ENCODE results near the gene DNER. TPM values are rescaled to one million over a fixed set of nuclear protein-coding genes. Genes with fewer than 3 reads are reported as not detected.

The DNER gene
- total RNA-seq, 4 donors from 2014 or later = 8.9 to 29.4 (median 19.5) TPM

- Histone ChIP-seq H3K4me1 (no peaks in the 10 kb centered on the region), H3K36me3 (no peaks in the 10 kb centered on the region), H3K9me3 (no peaks in the 10 kb centered on the region), H3K27me3 (no peaks in the 10 kb centered on the region), H3K27ac (no peak overlapping the region), H3K4me3 (no peak overlapping the region)
- DNase-seq (ENCODE audit: low spot score in 2 of 2) = no peak
- no peak for TF ChIP-seq CTCF (IDR thresholded peaks at IDR 0.05)
- TF ChIP-seq POLR2A (IDR thresholded peaks at IDR 0.05) = no peak
- TF ChIP-seq POLR2AphosphoS5 (IDR thresholded peaks at IDR 0.05) = no peak
- TF ChIP-seq EP300 (IDR thresholded peaks at IDR 0.05) = no peak
- 95% methylated on average over 4 of the region's 4 CpGs for WGBS
These were observed 138.6 kb downstream of the DNER start for GRCh38 chr2:229575569-229576315.

- Histone ChIP-seq H3K4me3 (no peak overlapping the region), H3K9me3 (no peaks in the 10 kb centered on the region), H3K36me3 (no peaks in the 10 kb centered on the region), H3K27me3 (no peaks in the 10 kb centered on the region), H3K4me1 (no peaks in the 10 kb centered on the region), H3K27ac (peak overlapping the region; percentile 11)
- TF ChIP-seq CTCF (IDR thresholded peaks at IDR 0.05) = no peak
- no peak for TF ChIP-seq EP300 (IDR thresholded peaks at IDR 0.05)
- no peak for TF ChIP-seq POLR2A (IDR thresholded peaks at IDR 0.05)
- TF ChIP-seq POLR2AphosphoS5 (IDR thresholded peaks at IDR 0.05) = no peak
- DNase-seq (ENCODE audit: low spot score in 2 of 2) = no peak
- WGBS = 64% methylated on average over 5 of the region's 5 CpGs
These were observed 141.7 kb downstream of the DNER start for GRCh38 chr2:229572507-229573271.

- TF ChIP-seq EP300 (IDR thresholded peaks at IDR 0.05) (no peak), CTCF (IDR thresholded peaks at IDR 0.05) (no peak), POLR2A (IDR thresholded peaks at IDR 0.05) (no peak), POLR2AphosphoS5 (IDR thresholded peaks at IDR 0.05) (no peak)
- Histone ChIP-seq H3K27ac (no peak overlapping the region), H3K27me3 (no peaks in the 10 kb centered on the region), H3K4me1 (no peaks in the 10 kb centered on the region), H3K36me3 (no peaks in the 10 kb centered on the region), H3K4me3 (no peak overlapping the region), H3K9me3 (no peaks in the 10 kb centered on the region)
- WGBS = 85% methylated on average over 7 of the region's 7 CpGs
- no peak for DNase-seq (ENCODE audit: low spot score in 2 of 2)
These were observed 143.1 kb downstream of the DNER start for GRCh38 chr2:229571243-229571642.

GRCh38 chr2:229566370-229566769 is 148.0 kb downstream of the DNER start:
- Histone ChIP-seq H3K4me3 (no peak overlapping the region), H3K27me3 (no peaks in the 10 kb centered on the region), H3K4me1 (no peaks in the 10 kb centered on the region), H3K27ac (no peak overlapping the region), H3K9me3 (no peaks in the 10 kb centered on the region), H3K36me3 (no peaks in the 10 kb centered on the region)
- DNase-seq (ENCODE audit: low spot score in 2 of 2) = no peak
- no peak for TF ChIP-seq CTCF (IDR thresholded peaks at IDR 0.05)
- TF ChIP-seq EP300 (IDR thresholded peaks at IDR 0.05) = no peak
- TF ChIP-seq POLR2A (IDR thresholded peaks at IDR 0.05) = no peak
- TF ChIP-seq POLR2AphosphoS5 (IDR thresholded peaks at IDR 0.05) = no peak
- 79% methylated on average over 2 of the region's 2 CpGs for WGBS

GRCh38 chr2:229564300-229564907 is 150.0 kb downstream of the DNER start:
- Histone ChIP-seq H3K27me3 (no peaks in the 10 kb centered on the region), H3K4me1 (no peaks in the 10 kb centered on the region)
- WGBS = 83% methylated on average over 2 of the region's 2 CpGs

More at GRCh38 chr2:229564300-229564907, 150.0 kb downstream of the DNER start:
- H3K4me3 ChIP-seq = no peak overlapping the region
- DNase-seq (ENCODE audit: low spot score in 2 of 2) = no peak
- H3K27ac ChIP-seq = no peak overlapping the region
- H3K36me3 ChIP-seq = no peaks in the 10 kb centered on the region
- H3K9me3 ChIP-seq = no peaks in the 10 kb centered on the region
- TF ChIP-seq CTCF (IDR thresholded peaks at IDR 0.05) = no peak
- TF ChIP-seq EP300 (IDR thresholded peaks at IDR 0.05) = no peak
- no peak for TF ChIP-seq POLR2AphosphoS5 (IDR thresholded peaks at IDR 0.05)
- no peak for TF ChIP-seq POLR2A (IDR thresholded peaks at IDR 0.05)
